Mesendoderm (in vitro differentiated cells): ENCODE results near the gene RGS7BP. TPM values are rescaled to one million over a fixed set of nuclear protein-coding genes. Genes with fewer than 3 reads are reported as not detected.

Experiments used
- DNase-seq: peaks from one replicate; pipeline ENCODE4 v3.0.0; 2013
- H2AK5ac ChIP-seq: 2 replicates; pipeline ENCODE4 v1.6.1; 2013; ENCODE audit warnings: low read length, inconsistent platforms
- H2BK120ac ChIP-seq: 2 replicates; pipeline ENCODE4 v1.6.1; 2013; ENCODE audit warnings: low read depth, mild to moderate bottlenecking, low read length, moderate library complexity, mixed read lengths
- H2BK15ac ChIP-seq: replicated peaks from 2 replicates; pipeline ENCODE4 v1.6.1; 2013; ENCODE audit warnings: low read depth, mild to moderate bottlenecking, moderate library complexity
- H2BK5ac ChIP-seq: 2 replicates; pipeline ENCODE4 v1.6.1; 2013; ENCODE audit warnings: low read length, inconsistent platforms
- H3K18ac ChIP-seq: 2 replicates; pipeline ENCODE4 v1.6.1; 2013; ENCODE audit warnings: mild to moderate bottlenecking, low read length, mixed read lengths
- H3K23ac ChIP-seq: one replicate; pipeline ENCODE4 v1.6.1; 2013; ENCODE audit warnings: low read length
- H3K27ac ChIP-seq: 2 replicates; pipeline ENCODE4 v1.5.1; 2013; ENCODE audit warnings: low read depth, mild to moderate bottlenecking, inconsistent platforms, low read length, moderate library complexity
- H3K27me3 ChIP-seq: 2 replicates; pipeline ENCODE4 v1.6.1; 2013; ENCODE audit warnings: low read length, control low read depth, mild to moderate bottlenecking, inconsistent platforms; ENCODE audit not compliant: insufficient read depth, poor library complexity
- H3K36me3 ChIP-seq: 2 replicates; pipeline ENCODE4 v1.6.1; 2013; ENCODE audit warnings: low read length, inconsistent platforms; ENCODE audit not compliant: control insufficient read depth, insufficient read depth
- H3K4ac ChIP-seq: one replicate; pipeline ENCODE4 v1.6.1; 2013; ENCODE audit warnings: low read depth, mild to moderate bottlenecking, low read length, moderate library complexity
- H3K4me1 ChIP-seq: 2 replicates; pipeline ENCODE4 v1.6.1; 2013; ENCODE audit warnings: low read depth, low read length, inconsistent platforms; ENCODE audit not compliant: control insufficient read depth
- H3K4me2 ChIP-seq: 2 replicates; pipeline ENCODE4 v1.6.1; 2013; ENCODE audit warnings: low read length
- H3K4me3 ChIP-seq: 2 replicates; pipeline ENCODE4 v1.5.1; 2013; ENCODE audit warnings: mild to moderate bottlenecking, low read length
- H3K56ac ChIP-seq: one replicate; pipeline ENCODE4 v1.6.1; 2013; ENCODE audit warnings: low read length
- H3K79me1 ChIP-seq: 2 replicates; pipeline ENCODE4 v1.6.1; 2013; ENCODE audit warnings: low read length, inconsistent platforms
- H3K79me2 ChIP-seq: 2 replicates; pipeline ENCODE4 v1.6.1; 2013; ENCODE audit warnings: mild to moderate bottlenecking, low read length; ENCODE audit not compliant: control insufficient read depth, insufficient read depth
- H3K9ac ChIP-seq: 2 replicates; pipeline ENCODE4 v1.6.1; 2013; ENCODE audit warnings: low read length, inconsistent platforms
- H4K5ac ChIP-seq: one replicate; pipeline ENCODE4 v1.6.1; 2013; ENCODE audit warnings: low read length
- H4K8ac ChIP-seq: one replicate; pipeline ENCODE4 v1.6.1; 2013; ENCODE audit warnings: low read depth, mild to moderate bottlenecking, control low read depth, low read length, moderate library complexity
- WGBS: extraction: QIAGEN DNeasy Blood & Tissue Kit; methylation state at CpG from one replicate; pipeline ENCODE4 v1.1.7; 2013; ENCODE audit warnings: low lambda C conversion rate, missing lambda C conversion rate; ENCODE audit not compliant: insufficient coverage; ENCODE audit errors: extremely low coverage; 5-methylcytosine and 5-hydroxymethylcytosine counted together
- polyA plus RNA-seq, 2 experiments: library from polyadenylated mRNA; stranded (reverse); fragments of 200-250 nt; gene quantifications; one replicate each; pipeline ENCODE4 v1.2.3, GENCODE V29; 2013

Gene RGS7BP
- 1.5 TPM for polyA plus RNA-seq (2013, experiment 1 of 2)
- polyA plus RNA-seq (2013, experiment 2 of 2): 1.8 TPM

- no peaks in the 10 kb centered on the region for H3K79me1 ChIP-seq
- peak within 1 kb of the TSS; percentile 87 for H3K9ac ChIP-seq
- H3K27me3 ChIP-seq: peaks cover 3% of the 10 kb centered on the region
- H2BK120ac ChIP-seq: no peak within 1 kb of the TSS
- peak within 1 kb of the TSS; percentile 94 for H3K56ac ChIP-seq
- H2BK15ac ChIP-seq: no peak within 1 kb of the TSS
- no peak within 1 kb of the TSS for H4K5ac ChIP-seq
- no peak within 1 kb of the TSS for H3K27ac ChIP-seq
- H3K18ac ChIP-seq: no peak within 1 kb of the TSS
- H2AK5ac ChIP-seq: no peak within 1 kb of the TSS
- no peaks in the 10 kb centered on the region for H3K79me2 ChIP-seq
- no CpG with 5 or more reads among the region's 53 CpGs for WGBS
- H3K4me1 ChIP-seq: peaks cover 5% of the 10 kb centered on the region
- peak; percentile 86 for DNase-seq
- H3K4me2 ChIP-seq: peak within 1 kb of the TSS; percentile 97
- H3K23ac ChIP-seq: no peak within 1 kb of the TSS
- peak within 1 kb of the TSS; percentile 39 for H3K4me3 ChIP-seq
- H3K4ac ChIP-seq: no peak within 1 kb of the TSS
- no peaks in the 10 kb centered on the region for H3K36me3 ChIP-seq
- no peak within 1 kb of the TSS for H4K8ac ChIP-seq
- no peak within 1 kb of the TSS for H2BK5ac ChIP-seq
These were observed at the start of gene RGS7BP for GRCh38 chr5:64505769-64506566. Gene RGS7BP, plus strand, starts transcription at chr5:64506015. Its CDS starts 610 bp downstream, at chr5:64506625.

GRCh38 chr5:64457846-64458245 is 48.0 kb upstream of the RGS7BP start:
- Histone ChIP-seq H3K4me2 (no peak overlapping the region), H3K27ac (no peak overlapping the region), H3K36me3 (no peaks in the 10 kb centered on the region), H3K56ac (no peak overlapping the region), H3K79me2 (no peaks in the 10 kb centered on the region), H3K4me3 (no peak overlapping the region), H3K23ac (no peak overlapping the region), H3K27me3 (no peaks in the 10 kb centered on the region), H2AK5ac (no peak overlapping the region), H4K8ac (no peak overlapping the region), H3K18ac (no peak overlapping the region), H2BK120ac (no peak overlapping the region), H4K5ac (no peak overlapping the region), H2BK15ac (no peak overlapping the region), H3K4ac (no peak overlapping the region), H2BK5ac (no peak overlapping the region), H3K79me1 (no peaks in the 10 kb centered on the region), H3K9ac (no peak overlapping the region), H3K4me1 (no peaks in the 10 kb centered on the region)
- no CpG with 5 or more reads among the region's 1 CpG for WGBS
- DNase-seq: no peak

GRCh38 chr5:64458948-64459347 is 46.9 kb upstream of the RGS7BP start:
- Histone ChIP-seq H3K4ac (no peak overlapping the region), H3K79me2 (no peaks in the 10 kb centered on the region), H3K79me1 (no peaks in the 10 kb centered on the region), H3K23ac (no peak overlapping the region), H3K56ac (no peak overlapping the region), H4K8ac (no peak overlapping the region), H3K27me3 (no peaks in the 10 kb centered on the region), H2BK15ac (no peak overlapping the region), H2BK120ac (no peak overlapping the region), H3K4me2 (no peak overlapping the region), H2AK5ac (no peak overlapping the region), H3K9ac (no peak overlapping the region), H3K4me1 (no peaks in the 10 kb centered on the region), H3K27ac (no peak overlapping the region), H3K36me3 (no peaks in the 10 kb centered on the region), H3K4me3 (no peak overlapping the region), H2BK5ac (no peak overlapping the region), H3K18ac (no peak overlapping the region), H4K5ac (no peak overlapping the region)
- DNase-seq: no peak
- WGBS: no CpG with 5 or more reads among the region's 3 CpGs

GRCh38 chr5:64462391-64462790 is 43.4 kb upstream of the RGS7BP start:
- H3K4me3 ChIP-seq: no peak overlapping the region
- no peak overlapping the region for H2BK5ac ChIP-seq
- H3K27ac ChIP-seq: no peak overlapping the region
- H3K27me3 ChIP-seq: no peaks in the 10 kb centered on the region
- no peaks in the 10 kb centered on the region for H3K79me2 ChIP-seq
- no peak overlapping the region for H3K4ac ChIP-seq
- H3K4me1 ChIP-seq: no peaks in the 10 kb centered on the region
- no peak overlapping the region for H2AK5ac ChIP-seq
- no peak overlapping the region for H3K18ac ChIP-seq
- H3K56ac ChIP-seq: no peak overlapping the region
- DNase-seq: no peak
- no peaks in the 10 kb centered on the region for H3K79me1 ChIP-seq
- H3K9ac ChIP-seq: no peak overlapping the region
- H2BK15ac ChIP-seq: no peak overlapping the region
- no peak overlapping the region for H4K8ac ChIP-seq
- no peaks in the 10 kb centered on the region for H3K36me3 ChIP-seq
- H3K4me2 ChIP-seq: no peak overlapping the region
- no peak overlapping the region for H2BK120ac ChIP-seq
- H4K5ac ChIP-seq: no peak overlapping the region
- H3K23ac ChIP-seq: no peak overlapping the region
- no CpG with 5 or more reads among the region's 4 CpGs for WGBS

GRCh38 chr5:64486163-64486562 is 19.7 kb upstream of the RGS7BP start:
- Histone ChIP-seq H3K4me3 (no peak overlapping the region), H4K8ac (no peak overlapping the region), H3K18ac (no peak overlapping the region), H3K79me2 (no peaks in the 10 kb centered on the region), H3K23ac (no peak overlapping the region), H2BK5ac (no peak overlapping the region), H3K4ac (no peak overlapping the region), H3K56ac (no peak overlapping the region), H3K36me3 (no peaks in the 10 kb centered on the region), H2AK5ac (no peak overlapping the region), H3K4me2 (no peak overlapping the region), H3K4me1 (no peaks in the 10 kb centered on the region), H3K27me3 (no peaks in the 10 kb centered on the region), H4K5ac (no peak overlapping the region), H3K9ac (no peak overlapping the region), H2BK15ac (no peak overlapping the region), H3K79me1 (no peaks in the 10 kb centered on the region), H2BK120ac (no peak overlapping the region), H3K27ac (no peak overlapping the region)
- no CpG with 5 or more reads among the region's 2 CpGs for WGBS
- DNase-seq: no peak

GRCh38 chr5:64487283-64487682 is 18.5 kb upstream of the RGS7BP start:
- no peak overlapping the region for H2BK15ac ChIP-seq
- no peaks in the 10 kb centered on the region for H3K27me3 ChIP-seq
- no peak for DNase-seq
- H3K56ac ChIP-seq: no peak overlapping the region
- no peak overlapping the region for H2AK5ac ChIP-seq
- no peak overlapping the region for H4K5ac ChIP-seq
- H3K4me2 ChIP-seq: no peak overlapping the region
- H3K79me2 ChIP-seq: no peaks in the 10 kb centered on the region
- no peak overlapping the region for H2BK5ac ChIP-seq
- H3K18ac ChIP-seq: no peak overlapping the region
- H3K36me3 ChIP-seq: no peaks in the 10 kb centered on the region
- no peak overlapping the region for H3K23ac ChIP-seq
- no peak overlapping the region for H3K4me3 ChIP-seq
- H3K27ac ChIP-seq: no peak overlapping the region
- no peak overlapping the region for H3K9ac ChIP-seq
- no peaks in the 10 kb centered on the region for H3K4me1 ChIP-seq
- no peak overlapping the region for H2BK120ac ChIP-seq
- no peaks in the 10 kb centered on the region for H3K79me1 ChIP-seq
- H4K8ac ChIP-seq: no peak overlapping the region
- no peak overlapping the region for H3K4ac ChIP-seq
